ENCODE data around the gene FHL2. TPM values are rescaled to one million over a fixed set of nuclear protein-coding genes. Genes with fewer than 3 reads are reported as not detected.

The FHL2 gene
- total RNA-seq, 2 experiments from 2014 or later = 3.3 to 4.4 TPM

DNA sequence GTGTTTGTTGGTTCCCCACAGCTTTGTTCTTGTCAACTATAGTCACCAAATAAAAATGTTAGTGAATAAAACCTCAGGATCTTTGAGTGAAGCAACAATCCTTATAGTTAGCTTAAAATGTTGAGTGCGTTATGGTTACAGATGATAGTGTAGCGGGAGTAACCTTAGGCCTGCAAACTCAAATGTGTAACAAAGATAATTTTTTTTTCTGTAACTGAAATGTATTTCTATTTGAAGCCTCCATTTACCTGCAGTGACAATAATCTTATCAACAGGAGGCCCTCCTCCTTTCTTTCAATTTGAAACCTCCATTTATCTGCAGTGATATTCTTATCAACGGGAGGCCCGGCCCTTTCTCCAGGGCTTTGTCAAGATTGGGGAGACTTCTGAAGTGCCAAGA is 64.6 kb downstream of the FHL2 start:
- peaks cover 28% of the 10 kb centered on the region for H3K4me1 Mint-ChIP-seq (ENCODE audit: low read depth)
- DNase-seq (no peak), ATAC-seq (no peak)
- TF ChIP-seq, protein P1, sequence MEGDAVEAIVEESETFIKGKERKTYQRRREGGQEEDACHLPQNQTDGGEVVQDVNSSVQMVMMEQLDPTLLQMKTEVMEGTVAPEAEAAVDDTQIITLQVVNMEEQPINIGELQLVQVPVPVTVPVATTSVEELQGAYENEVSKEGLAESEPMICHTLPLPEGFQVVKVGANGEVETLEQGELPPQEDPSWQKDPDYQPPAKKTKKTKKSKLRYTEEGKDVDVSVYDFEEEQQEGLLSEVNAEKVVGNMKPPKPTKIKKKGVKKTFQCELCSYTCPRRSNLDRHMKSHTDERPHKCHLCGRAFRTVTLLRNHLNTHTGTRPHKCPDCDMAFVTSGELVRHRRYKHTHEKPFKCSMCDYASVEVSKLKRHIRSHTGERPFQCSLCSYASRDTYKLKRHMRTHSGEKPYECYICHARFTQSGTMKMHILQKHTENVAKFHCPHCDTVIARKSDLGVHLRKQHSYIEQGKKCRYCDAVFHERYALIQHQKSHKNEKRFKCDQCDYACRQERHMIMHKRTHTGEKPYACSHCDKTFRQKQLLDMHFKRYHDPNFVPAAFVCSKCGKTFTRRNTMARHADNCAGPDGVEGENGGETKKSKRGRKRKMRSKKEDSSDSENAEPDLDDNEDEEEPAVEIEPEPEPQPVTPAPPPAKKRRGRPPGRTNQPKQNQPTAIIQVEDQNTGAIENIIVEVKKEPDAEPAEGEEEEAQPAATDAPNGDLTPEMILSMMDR (IDR thresholded peaks at IDR 0.05) = no peak
- no peaks in the 10 kb centered on the region for H3K27me3 Mint-ChIP-seq
- ChIA-PET CTCF (no interaction called here), POLR2A (no interaction called here)
- intact Hi-C loops (cut with micrococcal nuclease) = no loop called here
- H3K9me3 Mint-ChIP-seq = no peaks in the 10 kb centered on the region
- H3K4me3 Mint-ChIP-seq = no peak overlapping the region
- H3K36me3 Mint-ChIP-seq (ENCODE audit: low read depth) = peaks cover 5% of the 10 kb centered on the region
- H3K27ac Mint-ChIP-seq = no peak overlapping the region

GRCh38 chr2:105330681-105331375 is 68.0 kb downstream of the FHL2 start:
- H3K27me3 Mint-ChIP-seq = no peaks in the 10 kb centered on the region
- peaks cover 16% of the 10 kb centered on the region for H3K36me3 Mint-ChIP-seq (ENCODE audit: low read depth)
- peak overlapping the region; percentile 82 for H3K4me3 Mint-ChIP-seq
- no peak for ATAC-seq
- H3K27ac Mint-ChIP-seq = peak overlapping the region; percentile 97
- H3K9me3 Mint-ChIP-seq = no peaks in the 10 kb centered on the region
- intact Hi-C loops (cut with micrococcal nuclease) = no loop called here
- TF ChIP-seq, protein P1 (IDR thresholded peaks at IDR 0.05) = no peak
- POLR2A ChIA-PET = interaction anchor here (1.3 kb wide), 1 partner anchor 9 kb away, joined by 3 read pairs; no protein-coding TSS in a partner anchor
- DNase-seq = peak; percentile 24
- H3K4me1 Mint-ChIP-seq (ENCODE audit: low read depth) = peaks cover 36% of the 10 kb centered on the region
- CTCF ChIA-PET = interaction anchor here (0.7 to 1.3 kb wide), 2 partner anchors 15 to 38 kb away, joined by 3 read pairs; no protein-coding TSS in a partner anchor

- ChIA-PET CTCF (interaction anchor here (0.8 to 1.9 kb wide), 3 partner anchors 16 to 35 kb away, joined by 3 to 4 read pairs (median 3); no protein-coding TSS in a partner anchor), POLR2A (interaction anchor here (0.5 to 2.4 kb wide), 6 partner anchors 8 to 417 kb away, joined by 3 to 14 read pairs (median 4); partner anchors contain the start of gene C2orf49)
- peak; percentile 56 for DNase-seq
- Mint-ChIP-seq H3K27me3 (no peaks in the 10 kb centered on the region), H3K27ac (peak within 1 kb of the TSS; percentile 97), H3K4me1 (ENCODE audit: low read depth) (peaks cover 39% of the 10 kb centered on the region), H3K36me3 (ENCODE audit: low read depth) (peaks cover 17% of the 10 kb centered on the region), H3K9me3 (no peaks in the 10 kb centered on the region), H3K4me3 (peak within 1 kb of the TSS; percentile 88)
- TF ChIP-seq, protein P1 (IDR thresholded peaks at IDR 0.05) = no peak
- peak; percentile 82 for ATAC-seq
- intact Hi-C loops (cut with micrococcal nuclease) = no loop called here
Observed at GRCh38 chr2:105329561-105330495, 69.0 kb downstream of the FHL2 start, which contains the start of gene TGFBRAP1. TSS of gene TGFBRAP1 (minus strand) at chr2:105329735. CDS start at chr2:105308301, 21,434 bp downstream.

DNA sequence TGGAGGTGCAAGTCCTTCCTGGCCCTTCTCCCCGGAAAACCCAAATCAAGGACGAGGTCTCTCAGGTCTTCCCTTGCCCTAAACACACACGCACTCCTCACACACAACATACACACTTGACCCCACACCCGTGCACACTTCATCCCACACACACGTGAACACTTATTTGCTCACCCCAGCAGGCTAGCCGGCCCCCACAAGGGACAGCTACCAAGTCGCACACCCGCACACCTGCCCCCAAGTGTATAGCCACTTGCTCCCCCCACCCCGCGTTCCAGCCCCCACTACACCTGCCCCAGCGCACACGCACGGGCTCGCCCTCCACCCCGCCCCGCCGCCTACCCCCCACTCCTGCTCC is 69.7 kb downstream of the FHL2 start:
- DNase-seq (peak; percentile 37), ATAC-seq (peak; percentile 19)
- POLR2A ChIA-PET = interaction anchor here (0.5 to 2.4 kb wide), 6 partner anchors 8 to 417 kb away, joined by 3 to 14 read pairs (median 4); partner anchors contain the start of gene C2orf49
- TF ChIP-seq, protein P1 (IDR thresholded peaks at IDR 0.05) = no peak
- H3K4me3 Mint-ChIP-seq = peak overlapping the region; percentile 88
- H3K27ac Mint-ChIP-seq = peak overlapping the region; percentile 88
- H3K27me3 Mint-ChIP-seq = no peaks in the 10 kb centered on the region
- CTCF ChIA-PET = interaction anchor here (0.8 to 1.9 kb wide), 4 partner anchors 18 to 1253 kb away, joined by 3 to 4 read pairs (median 4); no protein-coding TSS in a partner anchor
- H3K4me1 Mint-ChIP-seq (ENCODE audit: low read depth) = peaks cover 46% of the 10 kb centered on the region
- peaks cover 16% of the 10 kb centered on the region for H3K36me3 Mint-ChIP-seq (ENCODE audit: low read depth)
- intact Hi-C loops (cut with micrococcal nuclease) = no loop called here
- no peaks in the 10 kb centered on the region for H3K9me3 Mint-ChIP-seq
